DMS153 treated with DMSO at 0.1 percent for 48 hours (cell line): ENCODE results near the gene IGSF21.

Experiments used
- DNase-seq: peaks from one replicate; lab custom pipeline; 2025; ENCODE audit not compliant: unreplicated experiment; lab: John Stamatoyannopoulos, UW

IGSF21 gene

DNA sequence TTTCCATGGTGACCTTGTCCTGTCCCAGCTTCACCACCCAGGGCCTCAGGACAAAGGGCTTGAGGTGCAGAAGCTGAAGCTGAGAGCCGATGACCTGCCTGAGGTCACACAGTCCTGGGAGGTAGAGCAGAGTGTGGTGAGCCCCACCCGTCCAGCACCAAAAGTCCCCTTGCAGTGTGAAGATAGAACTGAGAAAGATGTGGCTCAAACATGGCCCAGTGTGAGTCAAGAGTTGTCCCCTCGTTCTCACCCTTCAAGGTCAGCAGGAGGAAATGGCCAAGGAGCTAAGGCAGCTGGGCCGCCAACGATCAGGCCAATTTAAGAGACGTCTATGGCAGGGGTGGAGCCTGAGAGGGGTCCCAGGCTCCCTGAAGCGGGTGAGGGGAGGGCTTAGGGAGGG, 215.7 kb downstream of the IGSF21 start:
- no peak for DNase-seq

DNA sequence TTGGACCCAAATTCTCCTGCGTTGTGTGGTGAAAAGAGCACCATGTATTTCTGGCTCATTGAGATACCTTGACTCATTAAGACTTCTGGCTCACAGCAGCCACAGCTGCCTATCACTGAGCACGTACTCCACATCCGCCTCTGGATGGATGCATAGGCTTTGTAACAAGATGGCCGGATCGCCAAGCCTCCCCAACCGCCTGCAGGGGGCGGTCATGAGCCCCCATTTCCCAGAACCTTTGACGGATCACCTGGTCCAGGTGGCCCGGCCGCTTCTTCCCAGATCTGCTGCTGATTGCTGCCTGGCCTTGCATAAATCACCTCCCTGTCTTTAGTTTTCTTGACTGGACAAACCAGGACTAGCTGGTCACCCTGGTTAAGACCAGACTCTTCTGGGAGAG, 216.6 kb downstream of the IGSF21 start:
- no peak for DNase-seq

DNA sequence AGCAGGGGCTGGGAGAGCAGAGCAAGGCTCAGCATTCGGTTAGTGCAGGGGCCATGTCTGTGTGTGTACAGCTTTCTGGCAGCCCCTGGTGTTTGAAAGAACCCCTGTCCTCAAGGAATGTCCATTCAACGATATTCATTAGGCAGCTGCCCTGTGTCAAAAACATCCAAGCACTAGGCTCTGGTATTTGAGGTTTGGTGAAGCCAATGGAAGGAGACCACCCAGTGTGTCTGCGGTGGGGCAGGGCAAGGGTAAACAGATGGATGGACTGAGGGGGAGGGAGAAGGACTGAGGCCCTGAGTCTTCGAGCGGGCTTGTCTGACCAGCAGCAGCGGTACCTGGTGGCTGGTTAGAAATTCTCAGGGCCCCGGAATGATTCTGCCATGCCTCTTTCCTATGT, 217.5 kb downstream of the IGSF21 start:
- no peak for DNase-seq

DNA sequence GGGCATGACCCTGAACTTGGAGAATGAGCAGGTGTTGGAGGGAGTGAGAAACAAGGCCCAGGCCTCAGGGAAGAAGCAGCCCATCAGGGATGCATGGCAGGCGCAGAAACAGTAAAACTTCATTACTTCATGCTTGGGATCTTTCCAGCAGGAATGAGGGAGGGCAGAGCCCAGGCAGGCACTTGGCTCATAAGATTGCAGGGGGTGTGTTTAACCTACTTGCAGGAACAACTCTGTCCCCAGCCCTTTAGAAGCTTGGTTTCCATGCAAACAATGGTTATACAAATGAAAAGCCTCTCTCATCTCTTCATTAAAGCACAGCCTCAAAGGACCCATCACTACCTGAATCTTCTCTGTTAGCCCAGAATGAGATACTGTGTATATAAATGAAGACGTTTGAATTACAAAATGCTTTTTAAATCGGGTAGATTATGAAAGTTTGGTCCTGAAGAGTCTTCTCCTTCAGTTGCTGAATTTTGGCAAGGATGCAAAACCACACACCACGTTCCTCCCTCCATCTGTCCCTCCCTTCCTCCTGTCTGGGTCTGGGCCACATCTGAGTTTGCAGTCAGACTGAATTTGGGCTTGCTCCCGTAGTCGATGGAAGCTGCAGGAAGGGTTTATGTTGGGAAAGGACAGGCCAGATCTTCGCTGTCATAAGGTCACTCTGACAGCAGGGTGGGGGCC, 218.8 kb downstream of the IGSF21 start:
- DNase-seq, result no peak

DNA sequence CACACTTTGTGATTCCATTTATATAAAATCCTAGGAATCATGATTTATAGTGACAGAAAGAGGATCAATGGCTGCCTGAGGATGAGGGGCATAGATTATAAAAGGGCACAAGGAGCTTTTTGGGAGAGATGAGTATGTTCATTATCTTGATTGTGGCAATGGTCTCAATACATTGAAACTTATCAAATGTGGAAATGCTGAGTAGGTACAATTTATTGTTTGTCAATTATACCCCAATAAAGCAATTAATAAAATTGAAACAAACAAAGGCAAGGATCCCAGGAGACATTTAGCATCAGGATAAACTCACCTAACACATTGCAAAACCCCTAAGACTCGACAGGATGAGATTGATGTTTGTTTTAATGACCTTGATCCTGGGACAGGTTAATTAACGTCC, 220.1 kb downstream of the IGSF21 start:
- DNase-seq, result no peak

DNA sequence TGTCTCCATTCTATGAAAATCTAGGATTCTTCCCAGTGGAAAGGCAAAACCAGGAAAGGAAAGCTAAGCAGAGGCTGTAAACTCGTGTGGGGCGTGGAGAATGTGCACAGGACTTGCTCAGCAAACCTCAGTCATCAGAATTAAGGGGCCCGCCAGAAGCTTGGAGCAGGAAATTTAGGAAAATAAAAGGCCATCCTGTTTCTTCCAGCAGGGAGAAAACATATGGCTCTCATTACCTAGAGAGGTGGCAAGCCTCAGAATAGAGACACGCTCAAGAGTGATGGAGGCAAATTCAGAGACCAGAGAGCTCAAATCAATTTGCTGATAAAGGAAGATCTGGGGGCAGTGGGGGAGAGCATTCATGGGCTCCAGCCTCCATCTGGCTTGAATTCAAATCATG, 221.2 kb downstream of the IGSF21 start:
- no peak for DNase-seq

DNA sequence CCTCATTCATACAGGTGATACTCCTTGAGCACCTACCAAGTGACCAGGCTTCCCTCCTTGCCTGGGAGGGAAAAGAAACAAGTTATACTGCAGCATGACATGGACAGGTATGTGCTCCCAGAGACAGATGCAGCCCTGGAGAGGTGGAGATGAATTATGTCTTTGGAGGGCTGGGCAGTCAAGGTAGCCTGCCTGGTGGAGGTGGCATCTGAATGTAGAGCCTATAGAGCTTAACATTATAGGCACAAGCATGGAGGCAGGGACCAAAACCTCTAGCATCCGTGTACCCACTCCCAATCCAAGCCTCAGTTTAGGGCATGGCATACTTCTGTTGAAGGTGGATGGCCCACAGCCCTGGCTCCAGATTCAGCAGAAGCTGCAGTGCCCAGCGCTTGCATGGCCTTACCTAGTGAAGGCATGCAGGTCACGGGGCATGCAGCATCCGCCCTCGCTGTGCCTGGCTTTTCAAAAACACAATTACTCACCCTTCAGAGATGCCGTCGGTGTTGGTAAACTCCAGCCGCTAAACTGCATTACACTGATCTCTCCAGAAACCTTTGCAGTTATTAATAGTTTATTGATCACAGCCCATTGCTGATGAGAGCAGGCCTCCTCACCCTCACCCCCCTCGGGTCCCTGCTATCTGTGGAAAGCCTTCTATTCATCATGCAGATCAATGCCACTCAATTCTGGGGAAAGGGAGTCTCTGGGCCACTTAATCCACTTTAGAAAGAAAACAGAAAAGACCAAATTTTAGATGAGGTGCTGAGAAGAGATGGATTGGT, 222.1 kb downstream of the IGSF21 start:
- no peak for DNase-seq

DNA sequence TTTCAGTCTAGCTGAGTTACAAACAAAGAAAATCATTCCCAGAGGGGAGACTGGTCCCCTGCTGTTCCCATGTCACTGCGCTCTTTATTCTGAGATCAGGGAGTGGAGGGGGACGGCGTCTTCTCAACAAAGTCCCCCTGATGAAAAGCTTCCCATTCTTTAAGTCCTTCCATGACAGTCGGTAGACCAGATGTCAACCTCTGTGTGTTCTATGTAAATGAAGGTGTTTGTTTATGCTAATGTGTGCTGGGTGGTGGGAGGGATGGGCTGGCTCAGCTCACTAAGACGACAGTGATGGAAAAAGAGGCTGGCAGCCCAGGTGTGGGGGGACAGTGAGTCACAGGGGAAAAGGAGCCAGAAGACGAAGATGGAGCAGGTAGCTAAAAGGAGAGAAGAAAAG, 225.0 kb downstream of the IGSF21 start:
- no peak for DNase-seq

DNA sequence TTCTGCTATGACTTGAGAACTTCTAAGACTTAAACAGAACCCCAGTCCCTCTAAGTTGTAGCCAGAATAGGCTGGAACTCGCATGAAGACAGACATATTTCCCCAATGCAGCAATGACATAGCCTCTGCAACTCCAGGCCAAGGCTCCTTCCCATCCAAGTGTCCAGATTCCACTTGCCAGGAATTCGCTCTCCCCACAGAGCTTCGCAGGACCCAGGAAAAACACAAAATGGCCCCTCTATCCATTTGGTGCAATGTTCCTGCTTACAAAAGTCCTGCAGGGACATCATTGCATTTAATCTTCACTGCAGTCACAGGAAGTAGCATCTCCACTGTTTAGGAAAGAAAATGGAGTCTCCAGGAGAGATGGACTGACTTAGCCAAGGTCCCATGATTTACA, 225.6 kb downstream of the IGSF21 start:
- no peak for DNase-seq

DNA sequence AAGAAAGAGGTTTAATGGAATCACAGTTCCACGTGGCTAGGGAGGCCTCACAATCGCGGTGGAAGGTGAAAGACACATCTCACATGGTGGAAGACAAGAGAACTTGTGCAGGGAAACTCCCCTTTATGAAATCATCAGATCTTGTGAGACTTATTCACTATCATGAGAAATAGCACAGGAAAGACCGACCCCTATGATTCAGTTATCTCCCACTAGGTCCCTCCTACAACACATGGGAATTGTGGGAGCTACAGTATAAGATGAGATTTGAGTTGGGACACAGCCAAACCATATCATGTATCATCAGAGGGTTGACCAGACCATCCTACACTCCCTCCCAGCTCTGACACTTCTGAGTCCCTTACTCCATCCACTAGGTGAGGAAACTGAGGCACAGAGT, 229.2 kb downstream of the IGSF21 start:
- DNase-seq, result no peak

DNA sequence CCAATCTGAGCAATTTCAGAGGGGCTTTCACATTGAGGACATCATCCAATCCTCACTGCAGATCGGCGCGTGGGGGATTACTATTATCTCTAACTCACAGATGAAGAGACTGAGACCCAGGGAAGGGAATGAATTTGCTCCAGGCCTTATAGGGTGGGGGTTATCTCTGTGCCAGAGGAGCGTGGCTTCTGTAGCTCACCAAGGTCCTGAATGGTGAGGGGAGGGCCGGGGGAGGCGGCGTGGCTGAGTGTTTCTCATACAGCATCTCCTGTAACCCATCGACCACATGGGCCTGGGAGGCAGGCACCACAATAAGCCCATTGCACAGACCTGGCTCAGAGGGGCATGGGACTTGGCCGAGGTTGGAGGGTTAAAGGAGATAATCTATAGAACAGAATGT, 230.2 kb downstream of the IGSF21 start:
- no peak for DNase-seq

DNA sequence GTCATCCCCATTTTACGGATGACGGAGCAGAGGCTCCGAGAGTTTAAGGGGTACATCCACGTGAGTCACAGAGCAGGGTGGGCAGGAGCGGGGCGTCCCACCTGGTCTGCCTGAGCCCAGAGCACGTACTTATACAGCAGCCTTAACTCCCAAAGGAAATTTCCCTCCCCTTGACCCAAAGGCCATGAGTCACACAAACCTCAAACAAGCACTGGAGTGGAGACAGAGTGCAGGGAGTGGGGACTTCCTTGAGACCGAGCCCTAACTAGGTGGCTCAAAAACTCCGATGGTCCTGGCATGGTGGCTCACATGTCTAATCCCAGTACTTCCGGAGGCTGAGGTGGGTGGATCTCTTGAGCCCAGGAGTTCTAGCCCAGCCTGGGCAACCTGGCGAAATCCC, 231.6 kb downstream of the IGSF21 start:
- DNase-seq, result no peak

DNA sequence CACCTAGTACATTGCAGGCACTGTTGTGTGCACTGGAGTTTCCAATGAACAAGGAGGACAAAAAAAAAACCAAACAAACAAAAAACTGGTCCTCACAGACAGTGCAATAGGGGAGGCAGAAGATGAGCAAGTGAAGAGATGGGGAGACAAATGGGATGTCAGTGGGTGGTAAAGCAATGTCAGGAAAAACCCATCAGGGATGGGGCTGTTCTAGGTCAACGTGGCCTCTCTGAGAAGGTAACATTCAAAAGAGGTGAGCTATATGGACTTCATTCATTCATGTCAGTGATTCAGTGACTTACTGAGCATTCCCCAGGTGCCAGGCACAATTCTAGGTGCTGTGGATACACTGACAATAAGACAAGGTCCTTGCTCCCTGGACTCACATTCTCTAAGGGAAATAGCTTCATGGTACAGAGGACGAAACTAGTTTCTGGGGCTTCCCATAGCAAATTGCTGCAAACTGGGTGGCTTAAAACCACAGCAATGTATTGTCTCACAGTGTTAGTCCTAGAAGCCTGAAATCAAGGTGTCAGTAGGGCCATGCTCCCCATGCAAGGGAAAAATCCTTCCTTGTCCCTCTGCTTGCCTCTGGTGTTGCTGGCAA, 232.7 kb downstream of the IGSF21 start:
- no peak for DNase-seq

DNA sequence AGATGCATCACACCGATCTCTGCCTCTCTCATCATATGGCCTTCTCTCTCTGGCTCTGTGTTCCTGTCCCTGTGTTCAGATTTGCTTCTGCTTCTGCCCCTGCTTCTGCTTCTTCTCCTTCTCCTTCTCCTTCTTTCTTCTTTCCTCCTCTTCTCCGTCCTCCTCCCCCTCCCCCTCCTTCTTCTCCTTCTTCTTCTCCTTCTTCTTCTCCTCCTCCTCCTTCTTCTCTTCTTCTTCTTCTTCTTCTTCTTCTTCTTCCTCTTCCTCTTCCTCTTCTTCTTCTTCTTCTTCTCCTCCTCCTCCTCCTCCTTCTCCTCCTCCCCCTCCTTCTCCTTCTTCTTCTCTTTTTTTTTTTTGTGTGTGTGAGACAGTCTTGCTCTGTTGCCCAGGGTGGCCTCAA, 233.2 kb downstream of the IGSF21 start:
- DNase-seq, result no peak

DNA sequence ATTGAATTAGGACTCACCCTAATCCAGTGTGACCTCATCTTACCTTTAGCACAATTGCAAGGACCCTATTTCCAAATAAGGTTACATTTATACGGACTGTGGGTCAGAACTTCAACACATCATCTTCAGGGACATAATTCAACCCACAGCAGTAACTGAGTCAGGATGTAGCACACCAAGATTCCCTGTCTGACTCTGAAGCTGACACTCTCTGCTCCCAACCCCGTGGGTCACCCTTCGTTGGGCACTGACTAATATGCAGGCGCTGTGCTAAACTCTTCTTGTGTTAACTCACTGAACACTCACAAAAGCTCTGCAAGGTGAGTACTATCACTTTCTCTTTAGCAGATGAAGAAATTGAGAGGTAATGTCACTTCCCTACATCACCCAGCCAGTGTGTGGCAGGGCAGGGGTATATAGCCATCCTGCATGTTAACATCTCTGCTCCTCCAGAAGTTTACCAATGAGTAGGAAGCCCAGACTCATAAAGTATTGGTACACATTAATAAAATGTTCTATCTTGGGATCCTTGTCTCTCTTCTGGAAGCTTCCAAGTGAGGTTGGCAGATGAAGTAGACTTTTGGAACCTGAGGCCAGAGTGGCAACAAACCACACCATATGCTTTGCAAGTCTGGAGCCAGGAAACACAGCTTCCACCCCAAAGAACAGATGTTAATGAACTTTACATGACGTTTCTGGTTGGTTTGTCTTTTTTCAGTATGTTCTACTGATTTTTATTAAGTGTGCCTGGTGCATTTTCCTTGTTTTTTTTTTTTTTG, 233.9 kb downstream of the IGSF21 start:
- no peak for DNase-seq

DNA sequence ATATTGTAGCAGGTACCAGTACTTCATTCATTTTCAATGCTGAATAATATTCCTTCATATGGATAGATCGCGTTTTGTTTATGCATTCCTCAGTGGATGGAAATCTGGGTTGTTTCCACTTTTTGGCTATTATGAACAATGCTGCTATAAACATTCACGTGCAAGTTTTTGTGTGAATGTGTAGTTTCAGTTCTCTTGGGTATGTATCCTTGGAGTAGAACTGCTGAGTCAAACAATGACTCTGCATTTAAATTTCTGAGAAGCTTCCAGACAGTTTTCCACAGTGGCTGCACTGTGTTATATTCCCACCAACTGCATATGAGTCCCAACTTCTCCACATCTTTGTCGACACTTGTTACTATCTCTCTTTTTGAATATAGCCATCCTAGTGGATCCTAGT, 235.1 kb downstream of the IGSF21 start:
- no peak for DNase-seq

DNA sequence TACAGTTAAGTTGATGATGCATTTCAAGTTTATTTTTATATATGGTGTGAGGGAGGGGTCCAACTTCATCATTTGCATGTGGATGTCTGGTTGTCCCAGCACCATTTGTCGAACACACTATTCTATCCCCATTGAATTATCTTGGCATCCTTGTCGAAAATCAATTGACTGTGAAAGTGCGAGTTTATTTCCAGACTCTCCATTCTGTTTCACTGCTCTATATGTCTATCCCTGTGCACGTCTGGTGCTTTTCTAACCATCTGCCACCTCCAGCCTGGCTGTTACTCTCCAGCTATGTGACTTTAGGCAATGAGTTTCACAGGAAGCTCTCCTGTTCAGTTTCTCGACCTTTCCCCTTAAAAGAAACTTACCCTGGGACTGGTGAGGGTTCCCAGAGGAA, 236.0 kb downstream of the IGSF21 start:
- no peak for DNase-seq

DNA sequence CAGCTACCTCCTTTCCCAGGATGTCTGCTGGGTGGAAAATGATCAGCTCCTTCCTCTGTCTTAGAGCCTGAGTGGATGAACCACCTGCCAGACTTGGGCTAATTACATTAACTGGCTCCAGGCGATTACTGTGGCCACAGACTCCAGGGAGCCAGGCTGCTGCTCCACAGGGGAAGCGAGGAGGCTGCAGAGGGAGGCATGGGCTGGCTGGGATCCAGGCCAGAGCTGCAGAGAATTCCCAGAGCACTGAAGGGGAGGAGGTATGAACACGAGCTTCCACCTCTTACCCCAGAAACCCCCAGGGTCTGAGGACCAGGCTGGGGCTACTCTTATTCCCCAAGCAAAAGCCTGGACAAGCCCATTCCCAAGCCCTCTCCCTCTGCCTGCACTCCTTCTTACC, 237.2 kb downstream of the IGSF21 start:
- peak; percentile 14 for DNase-seq

DNA sequence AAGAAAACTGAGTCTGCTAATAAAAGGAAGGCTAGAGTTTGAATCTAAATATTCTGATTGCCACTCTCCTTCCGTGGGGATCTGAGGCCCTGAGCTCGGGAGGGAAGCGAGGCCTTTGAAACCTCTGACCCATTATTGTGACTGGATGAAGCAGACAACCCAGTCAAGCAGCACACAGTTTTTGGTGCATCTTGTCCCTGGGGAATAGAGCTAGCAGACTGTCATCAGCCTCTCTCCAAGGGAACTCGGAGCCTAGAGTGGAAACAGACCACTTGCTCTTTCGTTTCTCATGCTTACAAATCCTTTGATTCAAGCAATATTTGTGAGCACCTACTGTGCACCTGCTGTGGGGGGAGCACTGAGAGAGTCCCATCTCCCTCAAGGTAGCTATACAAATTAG, 240.0 kb downstream of the IGSF21 start:
- no peak for DNase-seq

DNA sequence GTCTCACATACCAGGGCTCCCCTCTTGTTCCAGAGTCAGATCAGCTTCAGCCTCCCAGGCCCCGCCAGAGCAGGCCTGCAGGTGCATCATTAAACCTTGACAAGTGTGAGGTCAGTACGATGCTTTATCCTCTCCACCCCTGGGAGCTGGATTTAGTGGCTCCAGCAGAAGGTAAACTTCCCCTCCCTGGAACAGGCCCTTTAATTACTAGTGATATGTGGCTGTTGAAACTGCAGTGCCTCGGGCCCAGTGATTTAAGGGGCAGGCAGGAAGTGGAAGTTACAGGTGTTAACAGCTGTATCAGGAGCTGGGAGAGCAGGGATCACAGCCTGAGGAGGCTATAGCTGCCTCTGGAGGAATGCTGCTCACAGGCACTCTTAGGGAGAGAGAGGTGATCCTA, 240.8 kb downstream of the IGSF21 start:
- DNase-seq, result peak; percentile 31

DNA sequence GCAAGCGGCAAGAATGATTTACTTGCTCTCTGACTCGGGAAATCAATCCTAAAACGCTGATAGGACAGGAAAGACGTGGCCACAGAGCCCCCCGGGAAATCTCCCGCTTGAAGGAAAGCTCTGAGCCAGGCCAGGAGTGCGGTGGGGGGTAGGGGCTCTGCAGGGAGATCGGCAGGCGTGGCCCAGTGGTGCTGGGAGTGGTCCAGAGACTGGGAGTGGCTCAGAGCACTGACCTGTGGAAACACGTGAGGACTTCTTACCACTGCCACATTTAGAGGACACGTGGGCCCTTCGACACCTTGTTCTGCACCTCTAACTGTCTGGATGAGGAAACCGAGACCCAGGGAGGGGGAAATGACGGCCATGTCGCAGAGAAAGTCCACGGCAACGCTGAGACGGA, 243.1 kb downstream of the IGSF21 start:
- DNase-seq, result no peak

DNA sequence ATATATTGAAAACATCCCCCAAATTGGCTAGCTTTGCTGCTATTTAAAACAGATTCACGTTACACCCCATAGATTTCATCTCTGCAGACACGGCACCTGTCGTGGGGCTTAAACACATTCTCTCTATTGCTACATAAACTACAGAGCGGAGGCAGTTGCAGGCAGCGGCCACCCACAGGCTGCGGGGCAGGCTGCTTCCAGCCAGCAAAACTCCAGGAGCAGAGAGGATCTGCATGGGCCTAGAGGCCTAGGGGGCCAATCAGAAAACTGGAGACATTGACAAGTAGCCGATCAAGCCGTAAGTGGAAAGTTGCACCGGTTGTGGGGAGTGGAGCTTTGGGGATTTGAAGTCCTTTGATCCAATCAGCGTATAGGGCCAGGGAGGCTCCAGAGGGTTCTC, 244.1 kb downstream of the IGSF21 start:
- no peak for DNase-seq
